ENCODE data around the gene NACA2.

DNA sequence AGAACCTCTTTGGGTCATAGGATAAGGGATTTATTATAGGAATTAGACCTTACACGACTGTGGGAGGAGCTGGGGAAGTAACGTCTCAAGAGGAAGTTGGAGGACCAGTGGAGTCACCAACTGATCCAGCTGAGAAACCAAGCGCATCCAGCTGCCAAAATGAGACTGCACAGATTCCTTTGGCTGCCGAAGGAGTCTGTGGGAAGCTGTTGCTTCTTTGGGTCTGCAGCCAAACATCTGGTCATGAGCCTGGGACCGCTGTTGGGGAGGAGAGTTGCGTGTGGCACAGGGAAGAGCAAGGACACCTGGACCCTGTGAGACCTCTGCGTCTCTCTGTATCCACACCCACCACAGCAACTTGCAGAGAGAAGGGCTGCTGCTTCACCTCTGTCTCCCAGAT is 2.4 kb upstream of the NACA2 start:
- TF ChIP-seq, protein P1, sequence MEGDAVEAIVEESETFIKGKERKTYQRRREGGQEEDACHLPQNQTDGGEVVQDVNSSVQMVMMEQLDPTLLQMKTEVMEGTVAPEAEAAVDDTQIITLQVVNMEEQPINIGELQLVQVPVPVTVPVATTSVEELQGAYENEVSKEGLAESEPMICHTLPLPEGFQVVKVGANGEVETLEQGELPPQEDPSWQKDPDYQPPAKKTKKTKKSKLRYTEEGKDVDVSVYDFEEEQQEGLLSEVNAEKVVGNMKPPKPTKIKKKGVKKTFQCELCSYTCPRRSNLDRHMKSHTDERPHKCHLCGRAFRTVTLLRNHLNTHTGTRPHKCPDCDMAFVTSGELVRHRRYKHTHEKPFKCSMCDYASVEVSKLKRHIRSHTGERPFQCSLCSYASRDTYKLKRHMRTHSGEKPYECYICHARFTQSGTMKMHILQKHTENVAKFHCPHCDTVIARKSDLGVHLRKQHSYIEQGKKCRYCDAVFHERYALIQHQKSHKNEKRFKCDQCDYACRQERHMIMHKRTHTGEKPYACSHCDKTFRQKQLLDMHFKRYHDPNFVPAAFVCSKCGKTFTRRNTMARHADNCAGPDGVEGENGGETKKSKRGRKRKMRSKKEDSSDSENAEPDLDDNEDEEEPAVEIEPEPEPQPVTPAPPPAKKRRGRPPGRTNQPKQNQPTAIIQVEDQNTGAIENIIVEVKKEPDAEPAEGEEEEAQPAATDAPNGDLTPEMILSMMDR (IDR thresholded peaks at IDR 0.05; ENCODE audit: low read length) = no peak
- no peak for TF ChIP-seq EZH2 (IDR thresholded peaks at IDR 0.05; ENCODE audit: borderline replicate concordance, low read length)

Data from OCI-LY1 (cell line).